HEK293 (cell line): ENCODE results near the gene COX7A2.

Experiments used
- ZEB2 ChIP-seq: fragments of 450-650 bp; formaldehyde crosslinking; IDR thresholded peaks from 2 replicates; pipeline ENCODE4 v1.5.1; 2016; ENCODE audit warnings: missing biosample characterization, missing genetic modification characterization
- ZNF148 ChIP-seq: fragments of 450-650 bp; formaldehyde crosslinking; IDR thresholded peaks from 2 replicates; pipeline ENCODE4 v1.5.0; 2017; ENCODE audit warnings: missing biosample characterization, missing genetic modification characterization, borderline replicate concordance
- ZNF473 ChIP-seq: fragments of 450-650 bp; formaldehyde crosslinking; IDR thresholded peaks from 2 replicates; pipeline ENCODE4 v1.5.1; 2017; ENCODE audit warnings: missing biosample characterization, missing genetic modification characterization
- ZNF654 ChIP-seq: fragments of 450-650 bp; formaldehyde crosslinking; IDR thresholded peaks from 2 replicates; pipeline ENCODE4 v1.5.1; 2016; ENCODE audit warnings: low read depth, missing biosample characterization, missing genetic modification characterization

- TF ChIP-seq ZNF654 (no peak), ZNF148 (tag by site-specific recombination) (no peak), ZNF473 (tag by site-specific recombination) (no peak), ZEB2 (tag by site-specific recombination) (no peak)
Measured at GRCh38 chr6:75244063-75244584, 523 bp upstream of the COX7A2 start.
